ENCODE results near the gene HCRTR1.

The HCRTR1 gene

GRCh38 chr1:31617218-31617915, at the start of gene HCRTR1:
HCRTR1 (plus strand) TSS chr1:31617689; CDS start chr1:31619193, 1,504 bp downstream.
- no peak for DNase-seq

GRCh38 chr1:31567956-31568570, 49.4 kb upstream of the HCRTR1 start:
- DNase-seq: no peak

DNA sequence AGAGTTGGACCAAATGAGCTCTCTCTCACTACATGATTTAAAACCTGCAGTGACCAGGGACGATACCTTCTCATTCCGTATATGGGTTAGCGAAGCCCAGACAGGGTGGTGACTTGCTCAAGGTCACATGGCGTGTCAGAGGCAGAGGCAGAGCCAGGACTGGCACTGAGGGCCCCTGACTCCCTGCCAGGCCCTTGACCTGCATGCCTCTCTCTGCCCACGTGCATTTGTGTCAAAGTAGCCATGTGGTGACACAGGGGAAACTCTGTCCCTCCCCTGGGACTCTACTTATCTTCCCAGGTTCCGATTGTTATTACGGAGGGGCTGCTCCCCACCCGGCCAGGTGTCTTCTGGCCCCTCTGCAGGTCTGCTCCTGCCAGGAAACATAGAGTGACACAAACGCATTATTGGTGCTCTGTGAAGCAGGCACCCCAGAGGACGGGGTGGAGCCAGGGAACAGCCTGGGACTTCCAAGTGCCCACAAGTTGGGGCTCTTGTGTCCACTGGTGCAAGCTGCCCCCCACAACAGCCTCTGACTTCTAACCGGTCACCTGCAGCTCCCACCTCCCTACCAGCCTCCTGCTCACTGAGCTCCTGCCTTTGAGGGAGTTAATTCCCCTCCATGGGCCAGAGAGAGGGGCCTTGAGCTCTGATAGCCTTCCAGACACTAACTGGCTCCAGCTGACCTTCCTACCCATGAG, 48.4 kb upstream of the HCRTR1 start:
- no peak for DNase-seq

DNA sequence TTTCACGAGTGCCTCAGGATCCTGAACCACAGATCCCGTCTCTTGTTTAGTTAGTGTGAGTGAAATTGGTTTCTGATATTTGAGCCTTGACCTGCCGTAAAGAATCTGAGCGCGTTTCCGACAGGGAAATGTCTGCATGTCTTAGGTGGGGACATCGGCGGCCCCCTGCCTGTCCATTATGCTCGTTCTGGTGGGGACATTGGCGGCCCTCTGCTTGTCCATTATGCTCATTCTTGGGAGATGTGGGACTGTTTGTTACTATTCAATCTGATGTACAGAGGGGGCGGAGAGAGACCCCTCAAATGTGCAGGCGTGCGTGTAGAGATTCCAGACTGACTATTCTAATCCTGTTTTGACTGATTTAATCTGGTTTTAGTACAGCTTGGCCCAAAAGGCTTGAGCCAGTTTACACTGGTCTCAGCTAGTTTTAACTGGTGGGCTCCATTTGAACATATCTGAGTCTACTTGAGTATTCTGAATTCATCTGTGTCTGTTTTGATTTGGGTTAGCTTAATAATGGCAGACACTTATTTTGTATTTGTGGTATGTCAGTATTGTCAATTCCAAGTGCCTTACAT, 47.8 kb upstream of the HCRTR1 start:
- no peak for DNase-seq

GRCh38 chr1:31570228-31570627, 47.3 kb upstream of the HCRTR1 start:
- DNase-seq: no peak

- DNase-seq: no peak
Measured at GRCh38 chr1:31570906-31571305, 46.6 kb upstream of the HCRTR1 start.

DNA sequence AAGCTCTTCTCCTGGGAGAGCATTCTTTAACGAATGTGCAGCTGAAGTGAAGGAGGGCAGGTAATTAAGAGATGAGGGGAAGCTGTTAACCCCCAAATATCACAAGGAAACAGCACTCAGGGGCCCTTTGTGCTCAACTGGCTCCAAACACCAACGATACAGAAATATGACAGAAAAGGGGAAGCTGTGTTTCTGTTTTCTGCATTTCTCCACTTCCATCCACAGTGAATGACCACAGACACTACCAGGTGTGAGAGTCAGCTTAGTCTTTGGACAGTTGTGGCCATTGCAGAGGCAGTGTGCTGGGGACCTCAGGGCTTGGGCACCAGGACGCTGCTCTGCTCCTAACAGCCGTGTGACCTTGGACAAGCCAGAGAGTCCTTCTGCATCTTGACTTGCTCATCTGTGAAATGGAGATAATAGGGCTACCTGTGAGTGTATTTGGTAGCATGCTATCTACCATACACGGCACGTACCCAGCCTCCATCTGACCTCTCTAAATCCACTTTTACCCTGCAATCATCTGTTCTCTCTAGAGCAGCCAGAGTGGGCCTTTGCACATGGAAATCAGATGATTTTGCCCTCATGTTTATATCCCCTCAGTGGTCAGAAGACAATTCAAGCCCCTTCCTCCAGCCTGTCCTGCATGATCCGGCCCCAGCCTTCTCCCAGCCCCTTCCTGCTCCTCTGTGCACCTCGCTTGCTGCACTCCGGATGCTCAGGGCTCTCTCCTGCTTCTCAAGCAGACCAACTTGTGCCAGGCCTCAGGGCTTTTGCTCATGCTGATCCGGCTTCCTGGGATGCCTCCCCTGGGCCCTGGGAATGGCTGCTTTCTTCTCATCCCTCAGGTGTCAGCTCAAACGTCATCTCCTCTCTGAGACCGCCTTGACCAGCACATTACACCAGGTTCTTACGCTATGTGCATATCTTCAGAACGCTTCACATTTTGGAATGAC, 45.9 kb upstream of the HCRTR1 start:
- no peak for DNase-seq

DNA sequence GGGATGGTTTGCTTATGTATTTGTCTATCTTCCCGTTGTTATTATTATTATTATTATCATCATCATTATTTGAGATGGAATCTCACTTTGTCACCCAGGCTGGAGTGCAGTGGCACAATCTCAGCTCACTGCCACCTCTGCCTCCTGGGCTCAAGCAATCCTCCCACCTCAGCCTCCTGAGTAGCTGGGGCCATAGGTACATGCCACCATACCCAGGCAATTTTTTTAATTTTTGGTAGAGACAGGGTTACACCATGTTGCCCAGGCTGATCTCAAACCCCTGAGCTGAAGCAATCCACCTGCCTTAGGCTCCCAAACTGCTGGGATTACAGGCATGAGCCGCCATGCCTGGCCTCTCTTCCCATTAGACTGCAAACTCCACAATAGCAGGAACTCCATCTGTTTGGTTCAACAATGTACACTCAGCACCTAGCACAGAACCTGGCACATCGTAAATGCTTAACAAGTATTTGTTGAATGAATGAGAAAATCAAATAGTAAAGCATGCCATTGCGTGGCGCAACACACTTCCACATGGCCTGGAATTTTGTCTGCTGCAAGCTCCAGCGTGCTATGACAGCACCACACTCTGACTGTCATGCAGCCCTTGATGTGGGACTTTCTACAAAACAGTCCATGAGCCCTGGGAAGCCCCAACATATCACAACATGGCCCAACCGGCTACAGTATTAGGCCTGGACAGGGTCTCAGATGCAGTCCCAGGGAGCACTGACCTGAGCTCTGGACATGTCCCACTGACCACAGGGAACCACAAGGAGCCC, 45.0 kb upstream of the HCRTR1 start:
- DNase-seq: no peak

- DNase-seq: no peak
Measured at GRCh38 chr1:31573261-31573660, 44.2 kb upstream of the HCRTR1 start.

- DNase-seq: no peak
Measured at GRCh38 chr1:31574749-31575368, 42.6 kb upstream of the HCRTR1 start.

GRCh38 chr1:31575369-31576140, 41.9 kb upstream of the HCRTR1 start:
- no peak for DNase-seq

DNA sequence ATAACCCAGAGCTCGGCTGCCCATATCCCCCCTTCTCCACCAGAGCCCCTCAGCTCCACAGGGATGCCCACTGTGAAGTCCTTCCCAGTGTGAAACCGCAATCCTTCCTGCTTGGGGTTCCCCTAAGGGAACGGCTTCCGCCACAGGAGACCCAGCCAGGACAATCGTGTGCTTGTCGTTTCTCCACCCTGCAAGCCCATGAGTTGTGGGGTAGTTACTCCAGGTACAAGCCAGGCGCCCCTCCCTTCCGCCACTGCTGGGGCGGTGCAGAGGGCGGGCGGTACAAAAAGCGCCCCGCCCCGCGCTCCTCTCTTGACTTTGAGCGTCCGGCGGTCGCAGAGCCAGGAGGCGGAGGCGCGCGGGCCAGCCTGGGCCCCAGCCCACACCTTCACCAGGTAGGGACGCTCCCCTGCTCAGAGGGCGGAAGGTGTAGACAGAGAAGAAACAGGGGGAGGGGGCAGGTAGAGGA, 41.3 kb upstream of the HCRTR1 start, which contains the start of gene TINAGL1:
Gene TINAGL1 (plus strand): TSS at position 315 of the 469 bp plus-strand sequence. CDS start 634 bp downstream, outside the sequence.
- DNase-seq: no peak

- DNase-seq: no peak
Measured at GRCh38 chr1:31576743-31577455, 40.6 kb upstream of the HCRTR1 start.

- no peak for DNase-seq
Measured at GRCh38 chr1:31577515-31578192, 39.8 kb upstream of the HCRTR1 start.

- no peak for DNase-seq
Measured at GRCh38 chr1:31579374-31579773, 38.1 kb upstream of the HCRTR1 start.

DNA sequence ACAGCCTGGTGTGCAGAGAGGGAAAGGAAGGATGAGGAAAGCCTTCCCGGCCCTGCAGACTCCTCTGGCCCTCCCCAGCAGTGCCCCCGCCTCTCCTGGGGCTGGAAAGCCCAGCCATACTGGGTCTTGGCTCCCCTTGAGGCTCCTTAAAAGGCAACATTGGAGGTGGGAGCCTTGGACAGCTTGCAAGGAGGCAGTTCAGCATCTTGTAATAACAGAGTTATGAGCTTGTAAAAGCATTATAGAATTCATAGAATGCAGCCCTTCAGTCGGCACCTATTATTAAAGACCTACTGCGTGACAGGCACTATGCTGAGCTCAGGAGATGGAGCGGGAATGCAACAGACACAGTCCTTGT, 37.0 kb upstream of the HCRTR1 start:
- no peak for DNase-seq

DNA sequence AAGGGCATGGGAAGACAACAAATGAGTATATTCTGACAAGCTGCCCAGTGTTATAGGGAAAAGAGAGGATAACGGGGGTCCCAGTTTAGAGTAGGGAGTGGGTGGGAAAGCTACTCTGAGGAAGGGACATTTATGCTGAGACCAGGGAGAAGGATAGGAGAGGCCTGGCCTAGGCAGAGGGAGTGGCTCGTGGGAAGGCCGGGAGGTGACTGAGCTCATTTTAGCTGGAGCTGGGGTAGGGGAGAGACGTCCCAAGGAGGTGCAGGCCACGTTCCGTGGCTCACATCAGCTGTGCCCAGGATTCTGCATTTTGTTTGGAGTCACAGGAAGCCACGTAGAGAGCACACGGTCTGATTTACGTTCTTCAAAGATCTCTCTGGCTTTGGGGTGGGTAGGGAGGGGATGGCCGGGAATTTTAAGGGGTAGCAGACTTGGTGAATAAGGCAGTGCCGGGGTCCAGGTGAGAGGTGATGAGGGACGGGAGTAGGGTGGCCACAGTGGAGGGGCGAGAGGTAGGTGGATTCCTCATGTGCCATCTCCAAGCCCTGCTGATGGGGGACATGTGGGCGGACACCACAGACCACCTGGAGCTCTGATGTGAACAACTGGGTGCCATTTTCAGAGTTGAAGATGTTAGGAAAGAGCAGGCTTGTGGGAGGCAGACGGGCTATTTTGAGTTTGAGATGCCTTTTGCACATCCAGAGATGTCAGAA, 36.4 kb upstream of the HCRTR1 start:
- no peak for DNase-seq
